ENCODE measurements around the gene JAG2.

The JAG2 gene

DNA sequence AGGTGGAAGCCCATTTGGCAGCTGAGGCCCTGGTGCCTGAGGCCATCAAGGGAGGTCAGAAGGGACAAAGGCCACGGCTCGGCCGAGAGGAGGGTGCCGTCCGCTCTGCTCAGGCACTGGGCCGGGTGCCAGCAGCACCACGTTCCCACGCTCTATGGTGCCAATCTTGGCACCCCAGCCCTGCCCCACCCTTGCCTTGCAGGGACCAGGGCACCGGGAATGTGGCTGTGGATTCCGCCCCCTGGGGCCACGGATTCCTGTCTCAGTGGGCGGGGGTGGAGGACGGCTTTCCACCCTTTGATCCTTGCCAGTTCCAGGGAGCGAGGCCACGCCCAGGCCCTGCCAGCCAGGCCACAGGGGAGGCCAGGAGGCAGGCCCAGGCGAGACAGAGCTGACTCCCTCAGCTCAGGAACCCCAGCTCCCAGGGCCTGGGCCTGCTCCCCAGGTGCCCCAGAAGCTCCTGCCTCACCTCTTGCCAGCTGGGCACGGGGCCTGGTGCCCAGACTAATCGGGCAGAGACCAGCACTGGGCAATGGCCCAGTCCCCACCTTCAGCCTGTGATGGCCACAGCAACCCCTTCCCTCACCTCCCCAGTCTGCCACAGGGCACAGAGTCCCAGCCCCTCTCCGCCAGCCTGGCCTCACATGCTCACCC, 76.9 kb downstream of the JAG2 start:
- DNase-seq (ENCODE audit: low spot score): no peak

DNA sequence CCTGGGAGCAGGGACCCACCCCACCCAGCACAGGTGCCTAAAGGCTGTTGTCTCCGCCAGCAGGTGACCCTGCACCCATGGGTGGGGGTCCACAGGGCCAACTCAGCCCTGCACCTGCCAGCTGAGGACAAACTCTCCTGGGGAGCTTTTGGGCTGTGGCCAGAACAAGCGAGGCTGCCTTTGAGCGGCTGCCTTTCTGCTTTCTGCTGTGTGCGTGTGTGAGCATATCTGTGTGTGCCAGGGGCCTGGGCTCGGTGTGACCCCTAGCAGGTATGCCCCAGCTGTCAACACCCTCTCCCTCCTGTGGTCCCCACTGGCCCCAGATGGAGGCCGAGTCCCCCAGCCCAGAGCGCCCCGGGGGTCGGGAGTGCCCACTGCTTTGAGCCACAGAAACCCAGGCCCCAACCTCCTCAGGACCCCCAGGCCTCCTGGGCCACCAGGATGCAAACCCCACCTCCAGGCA, 77.5 kb downstream of the JAG2 start:
- no peak for DNase-seq (ENCODE audit: low spot score)
